ENCODE data around the gene CLCN3.
"Not testable (repeated sequence)": the region's sequence is repeated elsewhere in the genome, so short reads cannot be mapped to it uniquely, and the experiment has no call there.

CLCN3 gene

DNA sequence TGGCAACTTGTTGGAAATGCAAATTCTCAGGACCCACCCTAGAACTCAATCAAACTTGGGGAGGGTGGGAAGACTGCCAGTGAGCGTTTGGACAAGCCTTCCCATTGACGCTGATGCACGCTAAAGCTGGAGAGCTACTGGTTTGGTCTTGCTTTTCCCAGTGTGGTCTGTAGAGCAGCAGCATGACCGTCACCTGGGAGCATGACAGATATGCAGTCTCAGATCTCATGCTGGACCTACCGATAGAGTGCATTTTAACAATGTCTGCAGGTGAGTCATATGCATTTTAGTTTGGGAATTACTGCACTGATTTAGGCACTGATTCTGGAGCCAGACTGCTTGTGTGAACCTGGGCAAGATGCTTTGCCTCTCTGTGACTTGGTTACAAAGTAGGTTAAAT, 110.2 kb downstream of the CLCN3 start:
- DNase-seq (ENCODE audit: low read depth), result no peak

DNA sequence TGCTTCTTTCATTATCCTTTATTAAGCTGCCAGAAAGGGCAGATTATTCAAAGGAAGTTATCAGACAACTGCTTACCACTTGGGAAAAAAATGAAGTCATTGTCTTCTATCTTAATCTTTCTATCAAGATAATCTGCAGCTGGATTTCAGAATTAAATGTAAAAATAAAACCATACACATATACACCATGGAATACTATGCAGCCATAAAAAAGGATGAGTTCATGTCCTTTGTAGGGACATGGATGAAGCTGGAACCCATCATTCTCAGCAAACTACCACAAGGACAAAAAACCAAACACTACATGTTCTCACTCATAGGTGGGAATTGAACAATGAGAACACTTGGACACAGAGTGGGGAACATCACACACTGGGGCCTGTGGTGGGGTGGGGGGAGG, 118.2 kb downstream of the CLCN3 start:
- not testable (repeated sequence) for H3K4me3 ChIP-seq (ENCODE audit: low read length); DNase-seq (ENCODE audit: low read depth)

More for the DNA sequence above, 110.2 kb downstream of the CLCN3 start:
- no peak overlapping the region for H3K4me3 ChIP-seq (ENCODE audit: low read length)
- TF ChIP-seq, protein P1, sequence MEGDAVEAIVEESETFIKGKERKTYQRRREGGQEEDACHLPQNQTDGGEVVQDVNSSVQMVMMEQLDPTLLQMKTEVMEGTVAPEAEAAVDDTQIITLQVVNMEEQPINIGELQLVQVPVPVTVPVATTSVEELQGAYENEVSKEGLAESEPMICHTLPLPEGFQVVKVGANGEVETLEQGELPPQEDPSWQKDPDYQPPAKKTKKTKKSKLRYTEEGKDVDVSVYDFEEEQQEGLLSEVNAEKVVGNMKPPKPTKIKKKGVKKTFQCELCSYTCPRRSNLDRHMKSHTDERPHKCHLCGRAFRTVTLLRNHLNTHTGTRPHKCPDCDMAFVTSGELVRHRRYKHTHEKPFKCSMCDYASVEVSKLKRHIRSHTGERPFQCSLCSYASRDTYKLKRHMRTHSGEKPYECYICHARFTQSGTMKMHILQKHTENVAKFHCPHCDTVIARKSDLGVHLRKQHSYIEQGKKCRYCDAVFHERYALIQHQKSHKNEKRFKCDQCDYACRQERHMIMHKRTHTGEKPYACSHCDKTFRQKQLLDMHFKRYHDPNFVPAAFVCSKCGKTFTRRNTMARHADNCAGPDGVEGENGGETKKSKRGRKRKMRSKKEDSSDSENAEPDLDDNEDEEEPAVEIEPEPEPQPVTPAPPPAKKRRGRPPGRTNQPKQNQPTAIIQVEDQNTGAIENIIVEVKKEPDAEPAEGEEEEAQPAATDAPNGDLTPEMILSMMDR (conservative IDR thresholded peaks at IDR 0.05; ENCODE audit: low read depth, low read length), result no peak

DNA sequence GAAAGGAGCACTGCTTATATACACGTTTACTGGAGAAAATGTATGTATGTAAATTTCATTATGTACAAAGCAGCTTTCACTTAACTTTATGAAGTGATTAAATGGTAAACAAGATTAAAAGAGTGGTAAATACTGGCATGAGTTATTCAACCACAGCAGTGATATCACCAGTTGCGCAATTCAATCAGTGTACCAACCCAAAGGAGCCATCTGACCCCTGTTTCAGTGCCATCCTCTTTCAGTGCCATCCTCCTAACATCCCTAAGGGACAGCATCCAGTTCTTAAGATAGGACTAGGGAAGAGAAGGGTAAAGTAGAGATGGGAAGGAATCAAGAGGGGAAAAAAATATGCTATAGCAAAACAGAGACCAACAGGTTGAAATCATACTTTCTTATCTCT, 121.2 kb downstream of the CLCN3 start:
- no peak for DNase-seq (ENCODE audit: low read depth)
- TF ChIP-seq, protein P1 (conservative IDR thresholded peaks at IDR 0.05; ENCODE audit: low read depth, low read length), result no peak
- no peak overlapping the region for H3K4me3 ChIP-seq (ENCODE audit: low read length)

DNA sequence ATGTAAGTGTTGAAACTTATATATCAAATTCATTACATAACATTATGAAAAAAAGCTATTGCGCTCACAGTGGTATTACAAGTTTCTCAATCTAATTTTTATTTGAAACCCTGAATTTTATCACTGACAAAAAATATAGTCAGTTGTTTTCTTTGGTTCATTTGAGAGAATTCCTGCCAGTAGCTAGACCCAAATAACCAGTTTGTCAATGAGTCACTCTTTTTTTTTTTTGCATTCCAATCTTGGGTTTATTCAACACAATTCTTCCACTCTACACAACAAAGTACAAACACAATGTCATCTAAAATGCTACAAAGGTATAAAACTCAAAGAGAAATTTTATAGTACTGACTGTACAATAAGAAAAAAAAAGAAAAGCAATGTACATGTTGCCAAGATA, 124.2 kb downstream of the CLCN3 start:
- no peak for DNase-seq (ENCODE audit: low read depth)
- TF ChIP-seq, protein P1 (conservative IDR thresholded peaks at IDR 0.05; ENCODE audit: low read depth, low read length), result no peak
- H3K4me3 ChIP-seq (ENCODE audit: low read length), result no peak overlapping the region

DNA sequence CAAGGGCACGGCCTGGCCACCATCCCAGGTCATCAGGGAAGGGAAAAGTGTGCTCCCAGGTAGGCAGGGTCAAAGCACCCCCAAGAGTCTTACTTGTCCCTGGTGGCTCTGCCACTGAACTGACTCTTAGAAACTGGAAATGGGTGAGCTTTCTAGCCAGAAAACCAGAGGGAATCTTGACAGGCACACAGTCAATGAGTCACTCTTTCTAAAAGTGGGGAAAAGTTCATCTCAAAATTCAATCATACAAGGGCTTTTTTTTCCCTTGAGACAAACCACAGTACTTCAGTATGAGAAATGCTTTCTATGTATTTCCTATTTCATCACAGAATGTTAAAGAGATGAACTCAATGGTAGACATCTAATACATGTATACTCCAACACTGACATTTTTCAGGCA, 124.9 kb downstream of the CLCN3 start:
- H3K4me3 ChIP-seq (ENCODE audit: low read length), result no peak overlapping the region
- TF ChIP-seq, protein P1 (conservative IDR thresholded peaks at IDR 0.05; ENCODE audit: low read depth, low read length), result no peak
- no peak for DNase-seq (ENCODE audit: low read depth)

DNA sequence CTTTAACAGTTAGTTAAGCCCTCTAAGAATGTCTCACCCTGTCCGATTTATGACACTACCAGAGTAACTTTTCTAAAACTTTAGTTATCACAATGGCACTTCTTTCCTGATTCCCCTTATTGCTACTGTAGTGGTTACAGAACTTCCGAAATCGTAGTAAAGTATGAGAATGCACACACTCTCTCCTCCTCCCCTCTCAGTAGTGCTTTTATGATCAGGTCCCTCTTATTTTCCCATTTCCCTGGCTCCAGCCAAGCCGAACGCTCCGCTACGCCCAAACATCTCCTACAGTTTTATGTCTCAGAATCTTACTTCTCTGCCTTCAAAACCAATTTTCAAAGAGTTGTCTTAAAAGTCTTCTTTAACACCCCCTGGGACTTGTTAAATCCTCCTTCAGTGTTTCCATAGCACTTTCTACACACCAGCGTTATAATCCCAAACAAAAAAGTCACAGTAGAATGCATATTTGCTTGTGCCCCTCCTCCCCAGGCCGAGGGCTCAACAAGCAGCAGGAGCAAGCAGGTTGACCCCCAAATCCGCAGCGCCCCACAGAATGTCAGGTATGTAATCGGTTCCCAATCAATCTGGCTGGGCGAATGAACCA, 136.7 kb downstream of the CLCN3 start:
- H3K4me3 ChIP-seq (ENCODE audit: low read length), result peak overlapping the region; percentile 94
- TF ChIP-seq, protein P1 (conservative IDR thresholded peaks at IDR 0.05; ENCODE audit: low read depth, low read length), result no peak
- DNase-seq (ENCODE audit: low read depth), result no peak

DNA sequence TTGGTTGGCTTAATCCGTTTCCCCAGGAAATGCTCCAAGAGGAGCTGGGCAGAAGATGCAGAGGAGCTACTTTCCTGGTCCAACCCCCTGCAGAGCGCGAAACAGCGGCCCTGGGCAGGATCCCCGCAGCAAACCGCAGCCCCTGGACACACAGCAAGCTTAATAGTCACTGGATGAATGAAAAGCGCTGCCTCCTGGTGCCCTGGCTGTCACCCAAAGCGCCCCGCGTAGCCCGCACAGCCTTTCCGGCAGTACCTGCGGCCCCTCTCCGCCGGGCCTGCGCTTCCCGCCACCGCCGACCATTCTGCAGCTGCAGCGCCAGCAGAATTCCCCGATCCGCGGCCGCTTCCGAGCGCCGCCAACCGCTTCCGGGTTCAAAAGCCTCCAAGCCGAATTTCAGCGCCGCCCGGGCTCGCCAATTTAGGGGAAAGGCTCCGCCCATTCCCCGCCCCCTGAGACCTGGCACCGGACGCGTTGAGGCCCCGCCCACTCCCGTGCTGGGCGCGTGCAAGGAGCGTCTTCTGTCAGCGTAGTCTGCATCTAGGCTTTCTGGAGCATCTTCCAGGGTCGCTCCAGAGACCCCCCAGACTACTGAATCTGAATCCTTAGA, 137.3 kb downstream of the CLCN3 start, which contains the start of gene HPF1:
TSS of gene HPF1 (minus strand) at position 370 of the 610 bp plus-strand sequence. CDS start at position 303, 67 bp downstream.
- DNase-seq (ENCODE audit: low read depth), result no peak
- peak within 1 kb of the TSS; percentile 94 for H3K4me3 ChIP-seq (ENCODE audit: low read length)
- TF ChIP-seq, protein P1 (conservative IDR thresholded peaks at IDR 0.05; ENCODE audit: low read depth, low read length), result no peak
